Fibroblast of gingiva (primary cell): Measurements from ENCODE around the gene NOL9.

ENCODE experiments used
- DNase-seq: peaks from one replicate; pipeline ENCODE4 v3.0.0-alpha.2; 2011; ENCODE audit warnings: low read depth

NOL9 gene

DNA sequence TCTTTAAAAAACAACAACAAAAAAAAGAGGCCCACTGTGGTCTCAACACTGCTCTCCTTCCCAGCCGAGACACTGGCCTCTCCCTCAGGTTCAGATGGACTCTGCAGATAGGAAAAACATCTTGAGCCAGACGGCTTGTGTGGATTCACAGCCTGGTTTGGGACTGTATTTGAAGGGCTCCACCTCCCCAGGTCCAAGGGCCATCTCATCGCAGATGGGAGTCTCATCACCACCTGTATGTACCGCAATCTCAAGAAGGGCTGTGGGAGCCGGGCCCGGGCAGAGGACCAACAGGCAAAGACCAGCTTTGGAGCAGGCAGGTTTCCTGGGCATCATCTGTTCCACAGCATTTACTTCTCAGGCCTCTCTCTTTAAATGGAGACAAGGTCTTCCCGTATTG lies 35.7 kb upstream of the NOL9 start:
- no peak for DNase-seq

DNA sequence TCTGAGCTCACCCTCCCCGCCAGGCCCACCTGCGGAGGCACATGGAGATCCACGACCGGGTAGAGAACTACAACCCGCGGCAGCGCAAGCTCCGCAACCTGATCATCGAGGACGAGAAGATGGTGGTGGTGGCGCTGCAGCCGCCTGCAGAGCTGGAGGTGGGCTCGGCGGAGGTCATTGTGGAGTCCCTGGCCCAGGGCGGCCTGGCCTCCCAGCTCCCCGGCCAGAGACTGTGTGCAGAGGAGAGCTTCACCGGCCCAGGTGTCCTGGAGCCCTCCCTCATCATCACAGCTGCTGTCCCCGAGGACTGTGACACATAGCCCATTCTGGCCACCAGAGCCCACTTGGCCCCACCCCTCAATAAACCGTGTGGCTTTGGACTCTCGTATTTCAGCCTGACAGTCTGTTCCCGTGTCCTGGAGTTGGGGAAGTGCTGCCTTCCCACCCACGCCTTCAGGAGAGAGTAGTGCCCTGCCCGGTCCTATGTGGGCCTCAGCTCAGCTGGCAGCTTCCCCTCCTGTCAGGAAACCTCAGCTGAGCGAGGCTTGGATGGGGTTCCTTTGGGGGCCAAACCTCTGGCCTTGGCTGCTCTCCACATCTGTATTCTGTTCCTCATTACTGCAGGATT lies 34.7 kb upstream of the NOL9 start:
- no peak for DNase-seq

GRCh38 chr1:6588128-6588892 lies 34.0 kb upstream of the NOL9 start:
- DNase-seq = no peak

GRCh38 chr1:6587261-6588005 lies 33.1 kb upstream of the NOL9 start:
- DNase-seq = no peak

GRCh38 chr1:6586404-6586816 lies 32.1 kb upstream of the NOL9 start:
- no peak for DNase-seq

- DNase-seq = no peak
Observed at GRCh38 chr1:6585841-6586240, 31.5 kb upstream of the NOL9 start.

DNA sequence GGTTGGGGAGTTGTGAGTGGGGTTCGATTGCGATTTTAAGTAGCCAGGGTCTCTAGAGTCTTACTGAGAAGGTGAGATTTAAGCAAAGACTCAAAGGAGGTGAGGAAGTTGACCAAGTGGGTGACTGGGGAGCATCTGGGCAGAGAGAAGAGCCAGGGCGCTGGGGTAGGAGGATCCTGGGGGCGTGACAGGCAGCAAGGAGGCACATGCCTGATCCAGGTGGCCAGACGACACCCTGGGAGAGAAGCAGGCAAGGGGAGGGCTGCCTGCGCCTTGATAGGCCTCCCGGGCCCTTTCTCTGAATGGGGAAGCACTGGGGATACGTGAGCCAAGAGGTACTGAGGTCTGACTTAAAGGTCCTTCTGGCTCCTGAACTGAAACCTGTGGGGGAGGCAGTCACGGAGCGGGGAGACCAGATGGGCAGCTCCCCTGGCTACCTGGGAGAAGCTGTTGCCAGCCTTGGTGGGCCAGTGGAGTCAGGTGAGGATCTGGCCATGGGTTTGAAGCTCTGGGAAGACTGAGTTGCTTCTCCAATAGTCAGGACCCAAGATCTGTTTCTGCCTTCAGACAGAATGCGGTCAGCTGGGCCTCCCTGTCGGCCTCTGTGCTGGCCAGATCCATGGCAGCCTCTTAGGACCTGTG lies 30.9 kb upstream of the NOL9 start:
- no peak for DNase-seq

- no peak for DNase-seq
Observed at GRCh38 chr1:6584126-6585080, 30.1 kb upstream of the NOL9 start.

GRCh38 chr1:6582370-6582769 lies 28.1 kb upstream of the NOL9 start:
- no peak for DNase-seq

GRCh38 chr1:6581561-6582305 lies 27.4 kb upstream of the NOL9 start:
- no peak for DNase-seq

- no peak for DNase-seq
Observed at GRCh38 chr1:6580593-6581409, 26.5 kb upstream of the NOL9 start.

- DNase-seq = no peak
Observed at GRCh38 chr1:6580119-6580592, 25.8 kb upstream of the NOL9 start.

DNA sequence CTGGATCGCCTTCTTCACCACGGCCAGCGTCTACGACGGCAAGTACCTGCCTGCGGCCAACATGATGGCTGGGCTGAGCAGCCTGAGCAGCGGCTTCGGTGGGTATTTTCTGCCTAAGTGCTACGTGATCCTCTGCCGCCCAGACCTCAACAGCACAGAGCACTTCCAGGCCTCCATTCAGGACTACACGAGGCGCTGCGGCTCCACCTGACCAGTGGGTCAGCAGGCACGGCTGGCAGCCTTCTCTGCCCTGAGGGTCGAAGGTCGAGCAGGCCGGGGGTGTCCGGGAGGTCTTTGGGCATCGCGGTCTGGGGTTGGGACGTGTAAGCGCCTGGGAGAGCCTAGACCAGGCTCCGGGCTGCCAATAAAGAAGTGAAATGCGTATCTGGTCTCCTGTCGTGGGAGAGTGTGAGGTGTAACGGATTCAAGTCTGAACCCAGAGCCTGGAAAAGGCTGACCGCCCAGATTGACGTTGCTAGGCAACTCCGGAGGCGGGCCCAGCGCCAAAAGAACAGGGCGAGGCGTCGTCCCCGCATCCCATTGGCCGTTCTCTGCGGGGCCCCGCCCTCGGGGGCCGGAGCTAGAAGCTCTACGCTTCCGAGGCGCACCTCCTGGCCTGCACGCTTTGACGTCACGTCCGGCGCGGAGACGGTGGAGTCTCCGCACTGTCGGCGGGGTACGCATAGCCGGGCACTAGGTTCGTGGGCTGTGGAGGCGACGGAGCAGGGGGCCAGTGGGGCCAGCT lies 25.2 kb upstream of the NOL9 start, which contains the start of gene ZBTB48:
TSS of gene ZBTB48 (plus strand) at position 621 of the 745 bp plus-strand sequence. CDS start 616 bp downstream, outside the sequence.
- DNase-seq = peak; percentile 96

DNA sequence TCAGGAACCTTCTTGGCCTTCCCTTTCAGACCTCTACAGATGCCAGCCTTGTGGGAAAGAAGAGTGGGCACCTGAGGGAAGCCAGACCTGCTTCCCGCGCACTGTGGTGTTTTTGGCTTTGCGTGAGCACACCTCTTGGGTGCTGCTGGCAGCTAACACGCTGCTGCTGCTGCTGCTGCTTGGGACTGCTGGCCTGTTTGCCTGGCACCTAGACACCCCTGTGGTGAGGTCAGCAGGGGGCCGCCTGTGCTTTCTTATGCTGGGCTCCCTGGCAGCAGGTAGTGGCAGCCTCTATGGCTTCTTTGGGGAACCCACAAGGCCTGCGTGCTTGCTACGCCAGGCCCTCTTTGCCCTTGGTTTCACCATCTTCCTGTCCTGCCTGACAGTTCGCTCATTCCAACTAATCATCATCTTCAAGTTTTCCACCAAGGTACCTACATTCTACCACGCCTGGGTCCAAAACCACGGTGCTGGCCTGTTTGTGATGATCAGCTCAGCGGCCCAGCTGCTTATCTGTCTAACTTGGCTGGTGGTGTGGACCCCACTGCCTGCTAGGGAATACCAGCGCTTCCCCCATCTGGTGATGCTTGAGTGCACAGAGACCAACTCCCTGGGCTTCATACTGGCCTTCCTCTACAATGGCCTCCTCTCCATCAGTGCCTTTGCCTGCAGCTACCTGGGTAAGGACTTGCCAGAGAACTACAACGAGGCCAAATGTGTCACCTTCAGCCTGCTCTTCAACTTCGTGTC lies 24.5 kb upstream of the NOL9 start:
- DNase-seq = no peak

GRCh38 chr1:6577831-6578525 lies 23.7 kb upstream of the NOL9 start:
- DNase-seq = no peak

- no peak for DNase-seq
Observed at GRCh38 chr1:6574818-6575217, 20.5 kb upstream of the NOL9 start.

DNA sequence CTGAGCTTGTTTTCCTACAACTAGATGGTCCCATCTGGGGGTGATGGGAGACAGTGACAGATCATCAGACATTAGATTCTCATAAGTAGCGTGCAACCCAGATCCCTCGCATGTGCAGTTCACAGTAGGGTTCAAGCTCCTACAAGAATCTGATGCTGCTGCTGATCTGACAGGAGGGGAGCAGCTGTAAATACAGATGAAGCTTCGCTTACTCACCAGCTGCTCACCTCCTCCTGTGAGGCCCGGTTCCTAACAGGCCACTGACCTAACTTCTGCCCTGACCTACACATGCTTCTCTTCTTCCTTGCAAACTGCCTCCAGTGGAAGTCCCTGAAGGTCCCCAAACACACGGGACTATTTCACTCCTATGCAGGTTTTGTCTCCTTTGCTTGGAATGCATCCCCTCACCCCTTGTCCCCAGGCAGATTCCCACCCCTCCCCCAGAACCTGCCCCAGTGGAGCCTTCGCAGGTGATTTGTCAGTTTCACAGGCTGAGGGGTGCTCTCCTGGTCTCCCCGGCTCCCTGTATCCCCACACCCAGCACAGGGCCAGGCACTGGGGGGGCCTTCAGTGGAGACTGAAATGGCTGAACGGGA lies 19.8 kb upstream of the NOL9 start:
- no peak for DNase-seq
